ENCODE measurements around the gene FBXO24. TPM values are rescaled to one million over a fixed set of nuclear protein-coding genes. Genes with fewer than 3 reads are reported as not detected.

Gene FBXO24
- total RNA-seq, 2 donors from 2014 or later = 2.3 to 9.7 TPM

DNA sequence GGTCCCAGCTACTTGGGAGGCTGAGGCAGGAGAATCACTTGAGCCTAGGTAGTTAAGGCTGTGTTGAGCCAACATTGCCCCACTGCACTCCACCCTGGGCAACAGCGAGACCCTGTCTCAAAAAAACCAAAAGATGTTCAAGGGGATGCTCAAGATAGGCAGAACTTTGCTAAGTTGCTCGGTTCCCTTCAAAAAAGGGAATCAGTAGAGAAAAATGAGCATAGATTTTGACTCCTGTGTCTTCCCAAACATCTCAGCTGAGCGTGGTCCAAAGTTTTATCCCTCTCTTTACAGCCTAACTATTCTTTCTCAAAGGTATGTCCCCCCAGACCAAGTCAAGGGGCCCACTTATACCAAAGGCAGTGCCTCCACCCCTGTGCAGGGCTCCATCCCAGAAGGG lies 33.1 kb upstream of the FBXO24 start:
- H3K4me3 ChIP-seq = no peak overlapping the region
- H3K27ac ChIP-seq = no peak overlapping the region
- WGBS = 96% methylated on average over 3 of the region's 3 CpGs
- DNase-seq (ENCODE audit: low spot score) = no peak
- intact Hi-C loops (cut with DNase I) = no loop called here
- peaks cover 4% of the 10 kb centered on the region for H3K4me1 ChIP-seq (replicated peaks)
- H3K9me3 ChIP-seq = no peaks in the 10 kb centered on the region
- H3K27me3 ChIP-seq (replicated peaks; ENCODE audit: insufficient read depth) = no peaks in the 10 kb centered on the region
- no peak for TF ChIP-seq CTCF (IDR thresholded peaks at IDR 0.05)
- no peak for TF ChIP-seq POLR2A (IDR thresholded peaks at IDR 0.05)
- TF ChIP-seq POLR2AphosphoS5 (IDR thresholded peaks at IDR 0.05) = no peak
- peaks cover 0 to 11% of the 10 kb centered on the region in 2 donors for H3K36me3 ChIP-seq

DNA sequence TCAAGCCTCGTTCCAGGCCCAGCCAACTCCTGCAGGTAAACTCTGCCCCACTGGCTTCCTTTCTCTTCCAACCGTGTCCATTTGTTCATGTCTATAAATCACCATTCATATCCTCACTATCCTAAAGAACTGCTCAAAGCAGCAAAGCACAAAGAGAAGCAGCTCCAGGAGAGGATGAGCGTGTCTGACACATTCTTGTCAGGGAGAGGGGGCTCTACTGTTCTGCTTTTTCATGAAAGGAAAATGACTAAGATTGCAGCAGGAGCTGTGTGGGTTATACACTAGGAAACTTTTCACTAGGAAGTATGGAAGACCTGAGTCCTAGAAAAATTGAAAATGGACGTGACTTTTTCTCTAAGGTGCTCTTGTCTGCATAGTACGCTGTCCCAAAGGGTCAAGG lies 30.4 kb upstream of the FBXO24 start:
- peaks cover 0 to 11% of the 10 kb centered on the region in 2 donors for H3K36me3 ChIP-seq
- 75% methylated on average over 5 of the region's 5 CpGs for WGBS
- no peak for DNase-seq (ENCODE audit: low spot score)

DNA sequence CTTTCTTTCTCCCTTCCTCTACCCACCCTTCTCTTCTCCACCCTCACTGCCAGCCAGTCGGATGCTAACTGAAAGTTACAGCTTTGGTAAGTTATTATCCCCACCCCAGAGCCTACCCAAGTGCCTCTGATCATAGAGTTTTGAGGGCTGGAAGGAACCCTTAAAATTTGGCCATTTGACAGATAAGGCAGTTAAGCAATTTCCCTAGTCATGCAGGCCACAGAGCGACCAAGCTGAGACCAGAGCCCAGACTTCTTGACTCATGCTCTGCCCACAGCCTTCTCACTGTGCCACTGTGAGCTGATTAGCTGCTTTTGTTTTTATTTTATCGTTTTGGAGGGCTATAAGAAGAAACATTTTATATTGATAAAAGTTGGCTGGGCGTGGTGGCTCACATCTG lies 29.6 kb upstream of the FBXO24 start:
- no peak for DNase-seq (ENCODE audit: low spot score)
- 85% methylated on average over 4 of the region's 4 CpGs for WGBS
- no peaks in the 10 kb centered on the region for H3K9me3 ChIP-seq
- H3K4me1 ChIP-seq (replicated peaks) = no peaks in the 10 kb centered on the region
- TF ChIP-seq POLR2AphosphoS5 (IDR thresholded peaks at IDR 0.05) = no peak
- no peak for TF ChIP-seq CTCF (IDR thresholded peaks at IDR 0.05)
- no peak for TF ChIP-seq POLR2A (IDR thresholded peaks at IDR 0.05)
- no peaks in the 10 kb centered on the region for H3K27me3 ChIP-seq (replicated peaks; ENCODE audit: insufficient read depth)
- H3K4me3 ChIP-seq = no peak overlapping the region
- H3K27ac ChIP-seq = no peak overlapping the region
- intact Hi-C loops (cut with DNase I) = no loop called here
- H3K36me3 ChIP-seq = peaks cover 0 to 11% of the 10 kb centered on the region in 2 donors

More for the DNA sequence above, 30.4 kb upstream of the FBXO24 start:
- Histone ChIP-seq H3K4me3 (no peak overlapping the region), H3K27me3 (replicated peaks; ENCODE audit: insufficient read depth) (no peaks in the 10 kb centered on the region), H3K9me3 (no peaks in the 10 kb centered on the region), H3K27ac (no peak overlapping the region), H3K4me1 (replicated peaks) (no peaks in the 10 kb centered on the region)
- no peak for TF ChIP-seq POLR2A (IDR thresholded peaks at IDR 0.05)
- no peak for TF ChIP-seq CTCF (IDR thresholded peaks at IDR 0.05)
- no peak for TF ChIP-seq POLR2AphosphoS5 (IDR thresholded peaks at IDR 0.05)
- intact Hi-C loops (cut with DNase I) = no loop called here

DNA sequence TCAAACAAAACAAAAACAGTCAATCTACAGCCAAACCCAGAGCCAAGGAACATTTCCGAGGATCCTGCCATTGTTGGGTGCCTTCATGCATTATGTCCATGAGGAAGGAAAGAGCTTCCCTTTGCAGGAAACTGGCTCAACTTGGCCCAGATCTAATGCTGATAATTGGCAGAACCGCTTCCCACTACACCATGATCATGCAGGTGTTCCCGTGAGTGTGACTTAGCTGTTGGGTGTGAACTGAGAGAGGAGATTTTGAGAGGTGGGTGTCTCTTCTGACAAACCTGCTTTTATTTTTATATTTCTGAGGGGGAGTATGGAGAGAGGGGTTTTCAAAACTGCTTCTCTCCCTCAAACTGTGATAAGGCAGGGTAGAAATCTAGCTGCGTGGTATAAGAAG lies 27.0 kb upstream of the FBXO24 start:
- intact Hi-C loops (cut with DNase I) = no loop called here
- 75% methylated on average over 4 of the region's 4 CpGs for whole genome bisulfite sequencing
- no peak for DNase-seq (ENCODE audit: low spot score)
- no peak overlapping the region for H3K27ac ChIP-seq
- no peaks in the 10 kb centered on the region for H3K27me3 ChIP-seq (replicated peaks; ENCODE audit: insufficient read depth)
- H3K9me3 ChIP-seq = no peaks in the 10 kb centered on the region
- peaks cover 0 to 11% of the 10 kb centered on the region in 2 donors for H3K36me3 ChIP-seq
- TF ChIP-seq CTCF (IDR thresholded peaks at IDR 0.05) = no peak
- TF ChIP-seq POLR2AphosphoS5 (IDR thresholded peaks at IDR 0.05) = no peak
- no peak for TF ChIP-seq POLR2A (IDR thresholded peaks at IDR 0.05)
- H3K4me1 ChIP-seq (replicated peaks) = no peaks in the 10 kb centered on the region
- H3K4me3 ChIP-seq = no peak overlapping the region

- intact Hi-C loops (cut with DNase I) = loop anchor here (2.0 kb wide), 1 partner anchor 95 kb away; no protein-coding TSS in a partner anchor
- Histone ChIP-seq H3K4me3 (no peak overlapping the region), H3K27me3 (replicated peaks; ENCODE audit: insufficient read depth) (no peaks in the 10 kb centered on the region), H3K27ac (no peak overlapping the region), H3K36me3 (no peaks in the 10 kb centered on the region), H3K4me1 (replicated peaks) (no peaks in the 10 kb centered on the region), H3K9me3 (no peaks in the 10 kb centered on the region)
- DNase-seq (ENCODE audit: low spot score) = no peak
- TF ChIP-seq POLR2AphosphoS5 (IDR thresholded peaks at IDR 0.05) (no peak), CTCF (IDR thresholded peaks at IDR 0.05) (no peak), POLR2A (IDR thresholded peaks at IDR 0.05) (no peak)
- 95% methylated on average over 12 of the region's 12 CpGs for WGBS
Measured at GRCh38 chr7:100561491-100562194, 24.5 kb upstream of the FBXO24 start.

Measured in prostate gland (tissue), 2 donors.